GM10248 (cell line): ENCODE data around the gene FUZ.

Experiments
- CTCF ChIA-PET: fragments of 300-600 bp; sonication (Branson Sonifier 250); formaldehyde crosslinking; extraction: SDS; loops from one replicate; lab custom pipeline; 2021; ENCODE audit warnings: antibody characterized with exemption; lab: Yijun Ruan, JAX
- POLR2A ChIA-PET: fragments of 350-650 bp; sonication (Branson Sonifier 250); formaldehyde crosslinking; extraction: SDS; loops from one replicate; lab custom pipeline; 2020; ENCODE audit warnings: antibody characterized with exemption; lab: Yijun Ruan, JAX
- DNase-seq: peaks from one replicate; pipeline ENCODE4 v3.0.0; 2012; ENCODE audit errors: extremely low spot score
- CTCF ChIP-seq: IDR thresholded peaks from 2 replicates; pipeline ENCODE4 v1.5.1; 2012; ENCODE audit warnings: mild to moderate bottlenecking, low read depth; ENCODE audit errors: extremely low read depth, missing control alignments, control extremely low read depth

The FUZ gene

GRCh38 chr19:49808711-49809159 lies 4.4 kb downstream of the FUZ start:
- ChIA-PET CTCF (no interaction called here), POLR2A (interaction anchor here (1.0 kb wide), 1 partner anchor 121 kb away, joined by 4 read pairs; the partner anchor contains the start of genes ATF5 and NUP62)
- peak; percentile 87 for DNase-seq
- TF ChIP-seq CTCF = no peak

DNA sequence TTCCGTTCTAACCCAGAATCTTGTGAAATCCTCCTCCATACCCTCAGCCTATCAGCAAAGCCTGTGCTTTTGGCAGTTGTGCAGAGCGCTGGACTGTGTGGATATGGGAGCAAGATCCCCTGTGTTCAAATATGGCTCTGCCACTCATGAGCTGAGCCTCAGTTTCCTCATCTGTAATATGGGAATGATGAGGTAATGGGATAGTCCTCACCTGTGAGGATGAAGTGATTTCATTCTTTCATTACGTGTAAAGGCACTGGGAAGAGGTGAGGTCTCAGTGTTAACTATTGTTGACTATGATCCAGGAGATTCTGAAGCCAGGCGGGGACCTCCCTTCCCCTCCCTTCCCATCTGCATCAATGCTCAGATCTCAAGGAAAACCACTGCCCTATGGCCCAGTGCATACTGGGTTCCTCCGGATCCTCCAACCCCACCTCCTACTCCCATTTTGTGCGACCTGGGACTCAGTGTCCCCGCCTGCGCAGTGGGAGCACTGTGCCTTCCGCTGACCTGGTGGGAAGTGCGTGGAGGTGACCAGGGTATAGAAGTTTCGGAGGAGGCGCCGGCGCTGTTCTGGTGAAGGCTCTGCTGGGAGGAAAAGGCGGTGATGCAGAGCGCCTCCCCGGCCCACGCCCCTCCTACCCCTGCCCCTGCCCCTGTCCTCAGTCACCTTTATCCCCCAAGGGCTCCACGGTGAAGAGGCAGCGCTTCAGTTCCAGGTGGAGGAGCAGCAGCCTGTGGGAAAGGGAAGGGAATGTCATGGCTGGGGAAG lies 5.0 kb downstream of the FUZ start:
- no peak for DNase-seq
- ChIA-PET POLR2A (interaction anchor here (1.0 kb wide), 1 partner anchor 121 kb away, joined by 4 read pairs; the partner anchor contains the start of genes ATF5 and NUP62), CTCF (no interaction called here)
- no peak for TF ChIP-seq CTCF

DNA sequence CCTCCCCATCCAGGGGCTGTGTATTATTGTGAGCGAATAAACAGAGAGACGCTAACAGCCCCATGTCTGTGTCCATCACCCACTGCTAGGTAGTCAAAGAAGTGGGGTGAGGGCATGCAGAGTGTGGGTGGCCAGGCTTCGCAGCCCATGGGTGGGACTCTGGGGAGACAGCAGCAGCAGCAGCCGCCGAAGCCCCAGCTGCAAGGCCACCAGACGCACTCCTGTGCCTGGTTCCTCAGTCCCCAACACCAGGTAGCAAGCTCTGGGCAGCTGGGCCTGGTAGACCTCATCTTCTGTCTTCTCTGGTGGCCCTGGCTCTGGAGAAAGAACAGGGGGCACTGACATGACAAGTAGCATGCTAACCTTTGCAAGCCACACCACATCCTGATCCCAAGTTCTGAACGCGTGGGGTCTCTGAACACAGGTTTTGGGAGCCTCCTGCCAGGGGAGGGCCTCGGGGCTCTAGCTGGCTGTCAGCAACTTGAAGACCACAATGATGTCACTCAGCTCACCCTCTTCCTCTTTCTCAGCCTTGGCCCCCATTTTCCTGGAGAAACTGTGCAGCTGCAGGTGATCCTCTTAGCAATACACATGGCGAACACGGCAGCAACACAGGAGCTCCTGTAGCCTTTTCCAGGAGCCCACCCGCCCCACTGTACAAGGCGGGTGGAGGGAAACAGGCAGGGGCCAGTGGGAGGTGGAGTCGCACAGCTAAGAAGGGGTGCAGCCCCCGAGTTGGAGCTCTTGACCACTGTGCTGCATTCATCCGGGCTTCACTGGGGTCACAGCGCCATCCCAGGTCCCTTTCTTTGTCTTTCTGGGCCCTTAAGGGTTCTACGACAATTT lies 5.8 kb downstream of the FUZ start:
- ChIA-PET POLR2A (no interaction called here), CTCF (interaction anchor here (1.0 kb wide), 1 partner anchor 13 kb away, joined by 3 read pairs; no protein-coding TSS in a partner anchor)
- no peak for DNase-seq
- TF ChIP-seq CTCF = no peak

DNA sequence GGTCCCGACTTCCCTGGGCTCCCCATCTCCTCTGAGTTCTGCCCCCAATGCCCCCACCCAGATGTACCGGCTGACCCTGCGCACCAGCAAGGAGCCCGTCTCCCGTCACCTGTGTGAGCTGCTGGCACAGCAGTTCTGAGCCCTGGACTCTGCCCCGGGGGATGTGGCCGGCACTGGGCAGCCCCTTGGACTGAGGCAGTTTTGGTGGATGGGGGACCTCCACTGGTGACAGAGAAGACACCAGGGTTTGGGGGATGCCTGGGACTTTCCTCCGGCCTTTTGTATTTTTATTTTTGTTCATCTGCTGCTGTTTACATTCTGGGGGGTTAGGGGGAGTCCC lies 6.5 kb downstream of the FUZ start:
- TF ChIP-seq CTCF = no peak
- ChIA-PET CTCF (interaction anchor here (1.0 kb wide), 1 partner anchor 13 kb away, joined by 3 read pairs; no protein-coding TSS in a partner anchor), POLR2A (no interaction called here)
- DNase-seq = no peak

DNA sequence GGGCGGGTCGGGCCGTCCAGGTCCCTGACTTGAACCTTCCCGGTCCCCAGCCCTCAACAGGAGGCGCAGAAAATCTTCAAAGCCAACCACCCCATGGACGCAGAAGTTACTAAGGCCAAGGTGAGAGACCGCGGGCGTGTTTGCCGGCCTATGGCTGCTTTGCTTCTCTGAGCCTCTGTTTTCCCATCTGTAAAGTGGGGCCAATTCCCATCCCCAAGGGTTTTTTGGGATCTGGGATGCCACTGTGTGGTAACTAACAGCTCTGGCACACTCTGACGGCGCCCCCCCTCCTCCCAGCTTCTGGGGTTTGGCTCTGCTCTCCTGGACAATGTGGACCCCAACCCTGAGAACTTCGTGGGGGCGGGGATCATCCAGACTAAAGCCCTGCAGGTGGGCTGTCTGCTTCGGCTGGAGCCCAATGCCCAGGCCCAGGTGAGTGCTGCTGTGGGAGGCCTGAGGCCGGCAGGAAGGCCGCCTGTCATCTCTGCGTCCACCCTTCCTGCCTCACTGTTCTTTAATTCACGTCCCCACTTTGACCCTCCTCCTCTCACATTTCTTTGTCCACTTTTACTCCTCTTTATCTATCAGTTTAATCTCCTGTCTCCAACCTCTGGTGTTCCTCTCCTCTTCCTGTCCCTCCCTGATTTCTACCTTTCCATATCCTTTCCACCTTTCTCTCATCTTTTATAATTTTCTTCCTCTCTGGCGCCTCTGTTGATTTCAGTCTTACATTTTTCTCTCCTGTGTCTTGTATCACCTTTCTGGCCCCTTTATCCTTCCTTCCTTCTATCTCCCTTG lies 7.1 kb downstream of the FUZ start:
- ChIA-PET CTCF (no interaction called here), POLR2A (no interaction called here)
- no peak for DNase-seq
- no peak for TF ChIP-seq CTCF

GRCh38 chr19:49803529-49803856 lies 9.6 kb downstream of the FUZ start:
- no peak for DNase-seq
- no peak for TF ChIP-seq CTCF
- CTCF ChIA-PET = no interaction called here
- POLR2A ChIA-PET = no interaction called here
